ENCODE measurements around the gene RFT1.

The RFT1 gene

GRCh38 chr3:53154881-53155285 lies 24.6 kb upstream of the RFT1 start:
- no peak for TF ChIP-seq CTCF (IDR thresholded peaks at IDR 0.05; ENCODE audit: low read depth, low read length, poor library complexity, severe bottlenecking)
- no peaks in the 10 kb centered on the region for H3K79me2 ChIP-seq (ENCODE audit: control insufficient read depth, low read length)
- no peak overlapping the region for H3K27ac ChIP-seq (ENCODE audit: low read depth, low read length)
- H3K36me3 ChIP-seq (ENCODE audit: control insufficient read depth, low read length): no peaks in the 10 kb centered on the region
- H3K4me1 ChIP-seq (ENCODE audit: control insufficient read depth, low read length): peaks cover 33% of the 10 kb centered on the region
- H3K9me3 ChIP-seq (ENCODE audit: control insufficient read depth, insufficient read depth, low read length): no peaks in the 10 kb centered on the region
- peaks cover 5% of the 10 kb centered on the region; the same call in 1 of the 2 replicates for H3F3A ChIP-seq (ENCODE audit: control insufficient read depth, insufficient read depth)
- H3K27me3 ChIP-seq (ENCODE audit: control insufficient read depth, low read length): peaks cover 3% of the 10 kb centered on the region
- no peak overlapping the region for H3K4me2 ChIP-seq (ENCODE audit: low read length)
- H4K20me1 ChIP-seq (ENCODE audit: control insufficient read depth, insufficient read depth, low read depth, low read length): no peaks in the 10 kb centered on the region
- H3K9me2 ChIP-seq (replicated peaks; ENCODE audit: control insufficient read depth, low read length): no peaks in the 10 kb centered on the region
- H3K4me3 ChIP-seq (ENCODE audit: low read length): no peak overlapping the region

GRCh38 chr3:53153980-53154379 lies 23.7 kb upstream of the RFT1 start:
- peaks cover 3% of the 10 kb centered on the region for H3K27me3 ChIP-seq (ENCODE audit: control insufficient read depth, low read length)
- H3K36me3 ChIP-seq (ENCODE audit: control insufficient read depth, low read length): no peaks in the 10 kb centered on the region
- H4K20me1 ChIP-seq (ENCODE audit: control insufficient read depth, insufficient read depth, low read depth, low read length): no peaks in the 10 kb centered on the region
- peaks cover 24% of the 10 kb centered on the region for H3K4me1 ChIP-seq (ENCODE audit: control insufficient read depth, low read length)
- no peaks in the 10 kb centered on the region for H3K9me2 ChIP-seq (replicated peaks; ENCODE audit: control insufficient read depth, low read length)
- H3K4me3 ChIP-seq (ENCODE audit: low read length): no peak overlapping the region
- no peak overlapping the region for H3K27ac ChIP-seq (ENCODE audit: low read depth, low read length)
- H3K4me2 ChIP-seq (ENCODE audit: low read length): no peak overlapping the region
- no peaks in the 10 kb centered on the region for H3K79me2 ChIP-seq (ENCODE audit: control insufficient read depth, low read length)
- TF ChIP-seq EZH2phosphoT487 (IDR thresholded peaks at IDR 0.05; ENCODE audit: borderline replicate concordance, low read length): no peak
- no peak for TF ChIP-seq CTCF (IDR thresholded peaks at IDR 0.05; ENCODE audit: low read depth, low read length, poor library complexity, severe bottlenecking)
- 0 out of 2 replicates have a peak, but pooled peaks cover under 1% of the 10 kb centered on the region for H3F3A ChIP-seq (ENCODE audit: control insufficient read depth, insufficient read depth)
- no peaks in the 10 kb centered on the region for H3K9me3 ChIP-seq (ENCODE audit: control insufficient read depth, insufficient read depth, low read length)

GRCh38 chr3:53153264-53153823 lies 23.1 kb upstream of the RFT1 start:
- Histone ChIP-seq H3K9me3 (ENCODE audit: control insufficient read depth, insufficient read depth, low read length) (no peaks in the 10 kb centered on the region), H3K9me2 (replicated peaks; ENCODE audit: control insufficient read depth, low read length) (no peaks in the 10 kb centered on the region), H3F3A (ENCODE audit: control insufficient read depth, insufficient read depth) (no peaks in the 10 kb centered on the region), H3K36me3 (ENCODE audit: control insufficient read depth, low read length) (no peaks in the 10 kb centered on the region), H3K79me2 (ENCODE audit: control insufficient read depth, low read length) (no peaks in the 10 kb centered on the region), H3K4me3 (ENCODE audit: low read length) (no peak overlapping the region), H3K27me3 (ENCODE audit: control insufficient read depth, low read length) (peaks cover 3% of the 10 kb centered on the region), H3K4me1 (ENCODE audit: control insufficient read depth, low read length) (peaks cover 18% of the 10 kb centered on the region), H4K20me1 (ENCODE audit: control insufficient read depth, insufficient read depth, low read depth, low read length) (no peaks in the 10 kb centered on the region), H3K4me2 (ENCODE audit: low read length) (no peak overlapping the region), H3K27ac (ENCODE audit: low read depth, low read length) (no peak overlapping the region)
- no peak for TF ChIP-seq EZH2phosphoT487 (IDR thresholded peaks at IDR 0.05; ENCODE audit: borderline replicate concordance, low read length)
- no peak for TF ChIP-seq CTCF (IDR thresholded peaks at IDR 0.05; ENCODE audit: low read depth, low read length, poor library complexity, severe bottlenecking)

Data from DOHH2 (cell line).